ENCODE data around the gene DHRS3. TPM values are rescaled to one million over a fixed set of nuclear protein-coding genes. Genes with fewer than 3 reads are reported as not detected.
A peak's percentile ranks its signal among the peaks of the same experiment; 100 is the strongest.

DHRS3 gene
- total and polyA plus RNA-seq, 5 experiments from 2014 or later = 17.7 to 91.0 (median 31.0) TPM

- Mint-ChIP-seq H3K9me3 (no peaks in the 10 kb centered on the region), H3K4me1 (peaks cover 13 to 42% (median 31%) of the 10 kb centered on the region in 4 donors), H3K4me3 (peak overlapping the region in 2 of 10 donors; percentile 11 to 98), H3K36me3 (peaks cover 0 to 2% (median 0%) of the 10 kb centered on the region in 3 donors), H3K27me3 (peaks cover 0 to 7% (median 0%) of the 10 kb centered on the region in 5 donors), H3K27ac (peak overlapping the region in 5 of 10 donors; percentile 15 to 59 (median 50))
- POLR2A ChIA-PET = interaction anchor here (0.5 to 10.2 kb wide), 2 partner anchors 18 to 955 kb away, joined by 3 to 269 read pairs; no protein-coding TSS in a partner anchor
- no peak for DNase-seq
- ATAC-seq = no peak
Measured at GRCh38 chr1:12620931-12621330, 2.9 kb upstream of the DHRS3 start.

GRCh38 chr1:12620488-12620865 is 2.5 kb upstream of the DHRS3 start:
- H3K4me1 Mint-ChIP-seq = peaks cover 18 to 47% (median 35%) of the 10 kb centered on the region in 4 donors
- H3K27me3 Mint-ChIP-seq = peaks cover 0 to 7% (median 0%) of the 10 kb centered on the region in 5 donors
- DNase-seq (peak in 3 of 10 donors; percentile 28 to 41 (median 33)), ATAC-seq (no peak)
- peak overlapping the region in 8 of 10 donors; percentile 96 to 100 (median 99) for H3K4me3 Mint-ChIP-seq
- H3K36me3 Mint-ChIP-seq = peaks cover 0 to 2% (median 0%) of the 10 kb centered on the region in 3 donors
- H3K9me3 Mint-ChIP-seq = no peaks in the 10 kb centered on the region
- POLR2A ChIA-PET = interaction anchor here (0.5 to 10.2 kb wide), 4 partner anchors 18 to 213 kb away, joined by 3 to 269 read pairs (median 12); no protein-coding TSS in a partner anchor
- peak overlapping the region in 7 of 10 donors; percentile 19 to 86 (median 56) for H3K27ac Mint-ChIP-seq

- POLR2A ChIA-PET = interaction anchor here (0.5 to 10.2 kb wide), 6 partner anchors 17 to 212 kb away, joined by 3 to 269 read pairs (median 12); no protein-coding TSS in a partner anchor
- peak; percentile 58 to 84 (median 75) for DNase-seq
- Mint-ChIP-seq H3K27me3 (peaks cover 0 to 7% (median 0%) of the 10 kb centered on the region in 5 donors), H3K4me1 (peaks cover 21 to 52% (median 41%) of the 10 kb centered on the region in 4 donors), H3K4me3 (peak overlapping the region; percentile 96 to 100 (median 99)), H3K9me3 (no peaks in the 10 kb centered on the region), H3K36me3 (peaks cover 0 to 2% (median under 1%) of the 10 kb centered on the region in 3 donors), H3K27ac (peak overlapping the region in 9 of 10 donors; percentile 26 to 97 (median 82))
- peak; percentile 26 to 27 for ATAC-seq
Measured at GRCh38 chr1:12619792-12620487, 1.9 kb upstream of the DHRS3 start.

- ATAC-seq (peak in 1 of 2 donors; percentile 39), DNase-seq (peak in 9 of 10 donors; percentile 34 to 63 (median 55))
- Mint-ChIP-seq H3K4me3 (peak overlapping the region; percentile 96 to 100 (median 99)), H3K4me1 (peaks cover 27 to 60% (median 48%) of the 10 kb centered on the region in 4 donors), H3K27me3 (peaks cover 0 to 7% (median 0%) of the 10 kb centered on the region in 5 donors), H3K9me3 (no peaks in the 10 kb centered on the region), H3K36me3 (peaks cover 0 to 2% (median 2%) of the 10 kb centered on the region in 3 donors), H3K27ac (peak overlapping the region; percentile 82 to 99 (median 98))
- POLR2A ChIA-PET = interaction anchor here (0.6 to 10.2 kb wide), 21 partner anchors 10 to 278 kb away, joined by 3 to 269 read pairs (median 4); no protein-coding TSS in a partner anchor
Measured at GRCh38 chr1:12618965-12619791, 1.2 kb upstream of the DHRS3 start.

GRCh38 chr1:12618661-12618964 is 603 bp upstream of the DHRS3 start:
- ATAC-seq = peak in 1 of 2 donors; percentile 0
- H3K36me3 Mint-ChIP-seq = peaks cover 0 to 3% (median 2%) of the 10 kb centered on the region in 3 donors
- H3K27ac Mint-ChIP-seq = peak overlapping the region; percentile 82 to 99 (median 98)
- H3K27me3 Mint-ChIP-seq = peaks cover 0 to 7% (median 0%) of the 10 kb centered on the region in 5 donors
- peak overlapping the region; percentile 96 to 100 (median 99) for H3K4me3 Mint-ChIP-seq
- no peaks in the 10 kb centered on the region for H3K9me3 Mint-ChIP-seq
- DNase-seq = no peak
- POLR2A ChIA-PET = interaction anchor here (0.6 to 10.2 kb wide), 23 partner anchors 9 to 342 kb away, joined by 3 to 269 read pairs (median 3); no protein-coding TSS in a partner anchor
- H3K4me1 Mint-ChIP-seq = peaks cover 30 to 62% (median 51%) of the 10 kb centered on the region in 4 donors

DNA sequence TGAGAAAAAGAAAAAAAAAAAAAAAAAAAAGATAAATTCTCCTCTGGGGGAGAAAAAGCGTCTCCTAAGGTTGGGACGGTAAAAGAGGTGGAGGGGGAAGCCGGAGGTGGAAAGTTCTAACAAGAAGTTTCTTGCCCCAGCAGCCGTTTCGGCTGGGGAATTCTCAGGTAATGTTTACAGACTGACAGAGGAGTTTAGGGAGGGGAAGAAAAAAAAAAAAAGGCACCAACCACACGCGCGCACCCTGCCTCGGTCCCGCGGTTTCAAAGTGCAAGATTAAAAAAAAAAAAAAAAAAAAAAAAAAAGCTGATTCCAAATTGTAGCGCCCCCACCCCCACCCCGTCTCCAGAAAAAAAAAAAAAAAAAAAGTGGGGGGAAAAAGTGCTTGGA is 504 bp downstream of the DHRS3 start:
- ATAC-seq = peak; percentile 40 to 49

GRCh38 chr1:12616709-12617373 is 1.2 kb downstream of the DHRS3 start:
- Mint-ChIP-seq H3K27me3 (peaks cover 0 to 7% (median 0%) of the 10 kb centered on the region in 5 donors), H3K9me3 (no peaks in the 10 kb centered on the region), H3K4me1 (peaks cover 40 to 75% (median 67%) of the 10 kb centered on the region in 4 donors), H3K36me3 (peaks cover 0 to 19% (median 6%) of the 10 kb centered on the region in 3 donors), H3K4me3 (peak overlapping the region; percentile 96 to 100 (median 99)), H3K27ac (peak overlapping the region; percentile 84 to 99 (median 98))
- ATAC-seq = peak in 1 of 2 donors; percentile 9
- POLR2A ChIA-PET = interaction anchor here (0.6 to 10.2 kb wide), 21 partner anchors 8 to 282 kb away, joined by 3 to 269 read pairs (median 5); no protein-coding TSS in a partner anchor
- DNase-seq = peak in 5 of 10 donors; percentile 8 to 42 (median 27)

More for the DNA sequence above, 504 bp downstream of the DHRS3 start:
- peak; percentile 31 to 78 (median 60) for DNase-seq
- H3K4me1 Mint-ChIP-seq = peaks cover 38 to 73% (median 63%) of the 10 kb centered on the region in 4 donors
- POLR2A ChIA-PET = interaction anchor here (0.6 to 10.2 kb wide), 32 partner anchors 8 to 639 kb away, joined by 3 to 269 read pairs (median 4); no protein-coding TSS in a partner anchor
- peaks cover 0 to 14% (median 6%) of the 10 kb centered on the region in 3 donors for H3K36me3 Mint-ChIP-seq
- H3K9me3 Mint-ChIP-seq = no peaks in the 10 kb centered on the region
- peak overlapping the region; percentile 82 to 99 (median 98) for H3K27ac Mint-ChIP-seq
- peaks cover 0 to 7% (median 0%) of the 10 kb centered on the region in 5 donors for H3K27me3 Mint-ChIP-seq
- peak overlapping the region; percentile 96 to 100 (median 99) for H3K4me3 Mint-ChIP-seq

DNA sequence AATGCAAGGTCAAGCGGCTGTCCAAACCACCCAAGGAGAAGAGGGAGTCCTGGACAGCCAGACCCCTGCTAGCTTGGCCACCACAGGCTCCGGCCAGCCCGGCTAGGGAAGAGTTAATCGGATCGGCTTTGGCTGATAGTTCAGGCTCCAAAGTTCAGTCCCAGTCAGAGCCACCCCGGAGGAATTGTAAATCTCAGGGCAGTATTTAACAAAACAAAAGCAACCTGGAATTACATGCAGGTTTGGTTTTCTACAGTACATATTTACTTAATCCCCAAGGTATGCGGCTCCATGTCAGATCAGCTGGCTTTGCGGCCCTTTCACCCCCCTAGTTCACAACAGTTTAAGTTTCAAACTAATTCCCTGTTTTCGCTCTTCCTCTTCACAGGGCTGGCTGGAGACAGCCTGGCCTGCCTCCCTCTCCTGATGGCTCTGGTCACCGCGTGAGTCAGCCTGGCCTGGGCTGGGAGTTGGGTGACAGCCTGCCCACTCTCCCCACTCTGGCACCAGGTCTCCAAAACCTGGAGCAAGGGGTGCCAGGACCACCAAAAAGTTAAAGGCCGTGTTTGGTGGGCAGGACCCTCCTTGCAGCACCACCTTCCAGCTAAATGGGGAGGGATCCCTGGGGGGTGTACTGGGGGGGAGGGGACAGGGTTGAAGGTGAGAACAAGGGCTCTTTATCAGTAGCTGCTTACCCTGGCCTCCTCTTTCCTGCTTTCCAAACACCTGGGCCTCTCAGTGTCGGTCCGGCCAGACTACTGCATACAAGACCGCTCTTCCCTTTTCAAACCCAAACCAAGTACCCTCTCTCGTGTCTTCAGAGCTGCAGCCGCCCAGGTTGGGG is 1.9 kb downstream of the DHRS3 start:
- peak overlapping the region; percentile 84 to 97 (median 92) for H3K27ac Mint-ChIP-seq
- no peaks in the 10 kb centered on the region for H3K9me3 Mint-ChIP-seq
- ATAC-seq = no peak
- peaks cover 45 to 76% (median 69%) of the 10 kb centered on the region in 4 donors for H3K4me1 Mint-ChIP-seq
- H3K27me3 Mint-ChIP-seq = peaks cover 0 to 7% (median 0%) of the 10 kb centered on the region in 5 donors
- peak overlapping the region; percentile 96 to 100 (median 99) for H3K4me3 Mint-ChIP-seq
- POLR2A ChIA-PET = interaction anchor here (0.6 to 10.2 kb wide), 14 partner anchors 13 to 281 kb away, joined by 3 to 269 read pairs (median 4); no protein-coding TSS in a partner anchor
- peak in 1 of 10 donors; percentile 8 for DNase-seq
- peaks cover 0 to 25% (median 6%) of the 10 kb centered on the region in 3 donors for H3K36me3 Mint-ChIP-seq

DNA sequence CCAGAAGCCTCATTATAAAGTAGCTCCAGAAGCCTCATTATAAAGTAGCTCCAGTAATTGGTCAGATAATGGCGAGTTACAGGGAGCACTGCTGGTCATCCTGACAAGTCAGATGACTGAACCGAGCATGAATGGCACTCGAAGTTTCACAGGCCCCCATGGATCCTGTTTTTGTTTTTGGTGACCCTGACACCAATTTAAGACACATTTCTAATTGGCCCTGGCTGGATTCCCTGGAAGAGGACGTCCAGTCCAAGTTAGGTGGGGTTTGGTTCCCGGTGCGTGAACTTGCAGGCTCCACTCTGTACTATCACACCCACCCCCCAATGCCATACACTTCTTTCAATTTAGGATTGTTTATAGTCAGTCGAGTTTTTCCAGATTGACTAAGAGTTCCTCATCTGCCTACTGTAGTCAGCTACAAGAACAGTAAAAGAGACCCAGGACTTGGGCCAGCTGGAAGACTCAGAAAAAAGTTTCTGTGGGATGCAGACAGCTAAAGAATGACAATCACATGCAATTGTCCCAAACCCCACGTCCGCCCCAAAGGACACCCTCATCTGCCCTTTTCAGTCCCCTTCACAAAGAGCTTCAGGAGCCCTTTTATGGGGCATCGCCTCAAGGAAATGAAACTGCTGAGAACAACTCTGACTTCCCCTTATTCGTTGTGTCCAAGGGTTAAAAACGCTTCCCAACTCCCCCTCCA is 2.7 kb downstream of the DHRS3 start:
- Mint-ChIP-seq H3K36me3 (peaks cover 0 to 30% (median 6%) of the 10 kb centered on the region in 3 donors), H3K4me1 (peaks cover 50 to 76% (median 70%) of the 10 kb centered on the region in 4 donors), H3K9me3 (no peaks in the 10 kb centered on the region), H3K27ac (peak overlapping the region; percentile 83 to 97 (median 92)), H3K4me3 (peak overlapping the region; percentile 96 to 100 (median 99)), H3K27me3 (peaks cover 0 to 7% (median 0%) of the 10 kb centered on the region in 5 donors)
- DNase-seq (no peak), ATAC-seq (no peak)
- POLR2A ChIA-PET = interaction anchor here (0.6 to 10.2 kb wide), 6 partner anchors 13 to 166 kb away, joined by 3 to 269 read pairs (median 18); no protein-coding TSS in a partner anchor

Data from naive thymus-derived CD8-positive, alpha-beta T cell (primary cell).